Measurements from ENCODE around the gene TXNRD2. TPM values are rescaled to one million over a fixed set of nuclear protein-coding genes. Genes with fewer than 3 reads are reported as not detected.
"Not testable (repeated sequence)": the region's sequence is repeated elsewhere in the genome, so short reads cannot be mapped to it uniquely, and the experiment has no call there.

The TXNRD2 gene
- total RNA-seq, 1 donor from 2014 or later = 11.7 TPM

GRCh38 chr22:19923914-19924513 lies 17.6 kb downstream of the TXNRD2 start:
- ATAC-seq = no peak

DNA sequence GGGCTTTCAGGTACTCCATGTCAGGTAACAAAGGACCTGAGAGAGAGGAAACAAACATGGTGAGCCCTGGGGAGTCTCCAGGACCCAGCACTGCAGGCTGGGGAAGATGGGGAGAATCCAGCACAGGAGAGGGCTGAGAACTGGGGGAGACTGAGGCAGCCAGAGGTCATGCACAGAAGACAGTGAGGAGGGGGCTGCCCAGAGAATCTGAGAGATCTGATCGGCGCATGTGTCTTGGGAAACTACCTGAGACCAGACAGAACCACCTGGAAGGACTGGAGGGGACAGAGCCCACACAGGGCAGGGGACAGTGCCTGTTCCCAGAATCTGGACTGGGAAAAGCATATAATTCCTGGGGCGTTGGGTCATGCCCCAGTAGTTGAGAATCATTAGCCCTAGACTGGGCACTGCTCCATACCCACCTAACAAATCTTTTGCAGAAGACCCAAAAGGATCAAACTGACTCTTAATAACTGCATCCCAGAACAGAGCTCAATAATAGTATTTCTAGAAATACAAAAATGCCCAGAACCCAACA lies 20.0 kb downstream of the TXNRD2 start:
- no peak for ATAC-seq

DNA sequence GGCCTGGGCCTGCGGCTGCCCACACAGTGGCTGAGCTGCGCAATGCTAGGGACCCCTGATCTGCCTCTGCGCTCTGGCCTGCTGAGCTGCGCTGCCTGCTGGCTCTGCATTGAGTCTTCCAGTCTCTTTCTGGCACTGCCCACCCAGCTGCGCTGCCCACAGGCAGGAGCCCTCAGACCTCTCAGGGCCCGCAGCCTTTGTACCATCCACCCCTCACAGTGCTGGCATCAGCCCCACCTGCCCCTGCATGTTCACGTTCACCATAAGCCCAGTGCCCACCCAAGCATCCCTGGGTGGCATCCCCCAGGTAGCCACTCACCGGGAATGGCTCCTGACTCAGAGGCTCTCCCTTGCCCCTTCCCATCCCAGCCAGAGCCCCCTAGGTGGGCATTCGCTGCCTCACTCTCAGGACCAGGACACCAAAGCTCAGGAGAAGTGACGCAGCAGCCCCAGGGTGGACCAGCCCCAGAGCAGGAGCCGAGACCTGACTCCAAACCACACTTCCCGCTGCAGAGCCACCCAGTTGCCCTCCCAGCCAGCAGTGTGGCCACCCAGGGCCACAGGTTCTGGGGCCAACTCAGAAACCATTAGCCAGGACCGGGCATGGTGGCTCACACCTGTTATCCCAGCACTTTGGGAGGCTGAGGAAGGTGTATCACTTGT lies 21.8 kb downstream of the TXNRD2 start:
- no peak for ATAC-seq

- ATAC-seq = no peak
Measured at GRCh38 chr22:19918332-19919106, 23.1 kb downstream of the TXNRD2 start.

DNA sequence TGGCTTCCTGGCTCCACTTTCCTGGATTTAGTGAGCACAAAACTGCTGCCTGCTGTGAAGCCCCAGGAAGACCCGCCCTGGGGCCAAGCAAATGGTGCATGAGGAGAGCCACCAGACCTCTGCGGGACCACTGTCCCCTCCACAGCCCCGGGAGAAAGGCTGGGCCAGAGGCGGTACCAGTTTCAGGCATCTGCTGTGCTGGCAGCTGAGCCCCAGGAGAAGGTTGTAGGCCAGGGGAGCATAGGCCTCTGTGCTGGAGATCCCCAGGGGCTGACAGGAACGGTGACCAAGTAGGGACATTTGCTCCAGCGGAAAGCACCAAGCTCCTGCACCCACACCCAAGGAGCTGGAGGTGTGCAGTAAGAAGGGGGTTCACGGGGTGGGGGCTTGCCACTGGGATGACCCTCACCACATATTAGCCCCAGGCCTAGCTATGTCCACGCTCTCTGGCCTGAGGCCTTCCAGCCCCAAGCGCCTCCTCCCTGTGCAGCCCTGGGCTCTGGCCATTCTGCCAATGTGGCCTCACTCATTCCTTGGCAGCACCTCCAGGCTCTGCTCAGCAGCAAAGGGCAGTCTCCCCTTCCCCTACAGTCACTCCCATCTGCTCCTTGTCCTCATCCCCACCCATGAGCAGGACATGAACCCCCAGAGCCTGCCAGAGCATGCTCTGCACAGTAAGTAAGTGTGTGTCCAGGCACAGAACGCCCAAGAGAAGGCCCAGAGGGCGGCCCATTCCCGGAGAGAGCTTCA lies 24.1 kb downstream of the TXNRD2 start:
- no peak for ATAC-seq

DNA sequence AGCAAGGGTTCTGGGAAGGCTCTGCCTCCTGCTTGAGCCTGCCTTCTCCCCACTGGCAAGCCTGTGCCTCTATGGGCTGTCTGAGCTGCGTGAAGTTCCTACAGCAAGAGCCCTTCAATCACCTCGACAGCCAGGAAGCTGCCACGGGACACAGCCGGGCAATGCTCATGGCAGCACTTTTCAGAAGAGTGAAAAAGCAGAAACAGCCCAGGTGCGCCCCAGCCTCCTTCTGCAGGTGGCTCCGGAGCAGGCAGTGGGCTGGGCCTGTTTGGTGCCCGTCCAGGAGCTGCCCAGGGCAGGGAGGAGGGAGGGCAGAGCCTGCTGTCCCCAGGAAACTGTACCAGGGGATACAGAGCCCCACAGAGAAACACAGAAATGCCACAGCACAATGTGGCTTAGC lies 24.7 kb downstream of the TXNRD2 start:
- ATAC-seq = no peak

GRCh38 chr22:19916006-19916405 lies 25.6 kb downstream of the TXNRD2 start:
- ATAC-seq = peak; percentile 38

GRCh38 chr22:19915287-19915954 lies 26.2 kb downstream of the TXNRD2 start:
- no peak for ATAC-seq

DNA sequence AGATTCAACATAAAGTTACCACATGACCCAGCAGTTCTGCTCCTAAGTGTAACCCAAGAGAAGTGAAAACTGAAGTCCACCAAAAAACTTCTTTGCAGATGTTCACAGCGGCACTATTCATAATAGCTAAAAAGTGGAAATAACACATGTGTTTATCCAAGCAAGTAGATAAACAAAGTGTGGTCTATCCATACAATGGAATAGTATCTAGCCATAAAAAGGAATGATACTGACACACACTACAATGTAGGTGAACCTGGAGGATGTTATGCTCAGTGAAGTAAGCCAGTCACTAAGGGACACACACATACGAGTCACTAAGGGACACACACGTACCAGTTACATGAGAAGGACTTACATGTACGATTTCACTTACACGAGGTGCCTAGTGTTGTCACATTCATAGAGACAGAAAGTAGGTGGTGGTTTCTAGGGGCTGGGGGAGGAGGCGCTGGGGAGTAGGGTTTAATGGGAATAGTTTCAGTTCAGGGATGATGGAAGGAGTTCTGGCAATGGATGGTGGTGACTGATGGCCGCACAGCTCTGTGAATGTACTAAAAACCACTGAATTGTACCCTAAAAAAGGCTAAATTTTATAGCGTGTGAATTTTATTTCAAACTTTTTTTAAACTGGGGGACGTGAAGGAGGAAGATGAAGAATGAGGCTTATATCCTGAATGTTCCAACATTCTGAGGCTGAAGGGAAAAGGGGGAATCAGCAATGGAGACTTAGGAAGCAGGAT lies 27.2 kb downstream of the TXNRD2 start:
- ATAC-seq = no peak

- no peak for ATAC-seq
Measured at GRCh38 chr22:19913337-19913936, 28.2 kb downstream of the TXNRD2 start.

GRCh38 chr22:19912271-19912999 lies 29.2 kb downstream of the TXNRD2 start:
- ATAC-seq = peak; percentile 40

DNA sequence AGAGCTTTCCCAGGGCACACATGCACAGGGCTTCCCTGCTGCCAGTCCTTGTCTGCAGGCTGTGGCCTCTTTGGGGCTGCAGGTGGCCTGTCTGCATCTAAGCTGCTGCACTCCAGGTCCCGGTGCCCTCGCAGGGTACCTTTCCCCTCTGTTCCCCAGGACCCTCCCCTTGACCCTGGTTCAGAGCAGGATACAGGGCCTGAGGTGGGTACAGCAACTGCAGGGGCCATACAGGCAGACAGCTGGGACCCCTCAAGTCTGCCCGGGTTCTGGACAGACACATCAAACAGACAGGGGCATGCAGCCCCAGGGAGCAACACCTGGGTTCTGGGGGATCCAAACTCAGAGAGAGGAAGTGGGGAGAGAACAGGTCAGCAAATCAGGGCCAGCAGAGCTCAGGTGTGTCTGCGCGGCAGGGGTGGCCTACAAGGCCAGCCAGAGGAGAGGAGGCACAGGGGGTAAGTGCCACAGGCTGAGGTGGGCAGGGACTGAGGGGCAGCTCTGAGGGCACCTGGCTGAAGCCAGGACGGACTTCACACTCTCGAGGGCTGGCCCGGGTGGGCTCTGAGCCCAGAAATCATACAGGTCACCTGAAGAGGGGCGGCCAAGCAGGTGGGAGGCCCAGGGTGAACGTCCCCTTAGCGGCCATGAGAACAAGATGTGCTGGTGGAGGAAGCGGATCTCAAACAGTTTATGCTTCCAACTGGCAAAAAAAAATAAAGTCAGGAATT lies 29.9 kb downstream of the TXNRD2 start:
- no peak for ATAC-seq

GRCh38 chr22:19910180-19910744 lies 31.4 kb downstream of the TXNRD2 start:
- ATAC-seq = no peak

DNA sequence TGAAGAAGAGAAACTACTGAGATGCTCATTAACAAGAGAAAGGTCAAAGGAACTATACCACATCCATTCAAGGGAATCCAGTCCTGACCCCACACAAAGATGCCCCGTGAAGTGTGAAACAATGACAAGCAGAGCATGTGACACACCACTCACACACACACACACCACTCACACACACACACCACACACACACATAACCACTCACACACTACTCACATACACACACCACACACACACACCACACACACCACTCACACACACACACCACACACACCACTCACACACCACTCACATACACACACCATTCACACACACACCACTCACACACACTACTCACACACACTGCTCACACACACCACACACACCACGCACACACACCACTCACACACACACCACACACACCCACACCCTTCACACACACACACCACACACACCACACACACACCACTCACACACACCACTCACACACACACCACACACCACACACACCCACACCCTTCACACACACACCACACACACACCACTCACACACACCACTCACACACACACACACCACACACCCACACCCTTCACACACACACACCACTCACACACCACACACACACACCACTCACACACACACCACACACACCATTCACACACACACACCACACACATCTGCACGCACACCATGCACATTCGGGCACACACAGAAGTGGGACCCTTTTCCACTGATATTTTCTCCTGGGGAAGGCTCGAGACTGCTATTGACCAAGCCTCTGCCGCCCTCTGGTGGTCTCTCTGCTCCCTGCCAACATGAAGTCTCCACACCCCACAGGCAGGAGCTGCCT lies 32.1 kb downstream of the TXNRD2 start:
- ATAC-seq = peak; percentile 79

DNA sequence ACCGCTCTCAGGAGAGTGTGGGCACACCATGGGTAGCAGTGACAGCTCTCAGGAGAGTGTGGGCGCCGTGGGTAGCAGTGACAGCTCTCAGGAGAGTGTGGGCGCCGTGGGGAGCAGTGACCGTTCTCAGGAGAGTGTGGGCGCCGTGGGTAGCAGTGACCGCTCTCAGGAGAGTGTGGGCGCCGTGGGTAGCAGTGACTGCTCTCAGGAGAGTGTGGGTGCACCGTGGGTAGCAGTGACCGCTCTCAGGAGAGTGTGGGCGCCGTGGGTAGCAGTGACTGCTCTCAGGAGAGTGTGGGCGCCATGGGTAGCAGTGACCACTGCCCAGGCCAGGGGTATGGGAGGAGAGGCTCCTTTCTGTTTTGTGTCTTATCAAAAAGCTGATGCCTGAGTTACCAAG lies 33.7 kb downstream of the TXNRD2 start:
- not testable (repeated sequence) for ATAC-seq

DNA sequence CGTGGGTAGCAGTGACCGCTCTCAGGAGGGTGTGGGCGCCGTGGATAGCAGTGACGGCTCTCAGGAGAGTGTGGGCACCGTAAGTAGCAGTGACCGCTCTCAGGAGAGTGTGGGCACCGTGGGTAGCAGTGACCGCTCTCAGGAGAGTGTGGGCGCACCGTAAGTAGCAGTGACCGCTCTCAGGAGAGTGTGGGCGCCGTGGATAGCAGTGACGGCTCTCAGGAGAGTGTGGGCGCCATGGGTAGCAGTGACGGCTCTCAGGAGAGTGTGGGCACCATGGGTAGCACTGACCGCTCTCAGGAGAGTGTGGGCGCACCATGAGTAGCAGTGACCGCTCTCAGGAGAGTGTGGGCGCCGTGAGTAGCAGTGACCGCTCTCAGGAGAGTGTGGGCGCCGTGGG lies 34.8 kb downstream of the TXNRD2 start:
- ATAC-seq = not testable (repeated sequence)

- ATAC-seq = no peak
Measured at GRCh38 chr22:19905347-19906276, 36.0 kb downstream of the TXNRD2 start.

Measured in esophagus mucosa (tissue), 1 donor.